Effector memory CD4-positive, alpha-beta T cell (primary cell): ENCODE data around the gene ARHGAP45.
A peak's percentile ranks its signal among the peaks of the same experiment; 100 is the strongest.
"Not testable (repeated sequence)": the region's sequence is repeated elsewhere in the genome, so short reads cannot be mapped to it uniquely, and the experiment has no call there.

Experiments used
- DNase-seq, 3 donors: peaks; one replicate each; pipeline ENCODE4 v3.0.0-alpha.2; 2020
- H3K27ac ChIP-seq: 2 replicates; pipeline ENCODE4 v1.7.0; 2013; ENCODE audit warnings: mild to moderate bottlenecking, low read length, moderate library complexity; ENCODE audit not compliant: insufficient read depth, poor library complexity, severe bottlenecking
- H3K27me3 ChIP-seq: replicated peaks from 2 replicates; pipeline ENCODE4 v1.7.0; 2013; ENCODE audit warnings: mild to moderate bottlenecking, low read length; ENCODE audit not compliant: insufficient read depth, control insufficient read depth, poor library complexity, severe bottlenecking
- H3K36me3 ChIP-seq: 2 replicates; pipeline ENCODE4 v1.7.0; 2013; ENCODE audit warnings: mild to moderate bottlenecking, low read length, moderate library complexity; ENCODE audit not compliant: control insufficient read depth, insufficient read depth
- H3K4me1 ChIP-seq: 2 replicates; pipeline ENCODE4 v1.7.0; 2013; ENCODE audit warnings: low read length, mild to moderate bottlenecking; ENCODE audit not compliant: control insufficient read depth, insufficient read depth, poor library complexity, severe bottlenecking
- H3K4me3 ChIP-seq: 2 replicates; pipeline ENCODE4 v1.7.0; 2013; ENCODE audit warnings: low read length, low read depth, mild to moderate bottlenecking; ENCODE audit not compliant: insufficient read depth, poor library complexity, severe bottlenecking
- H3K9me3 ChIP-seq: 2 replicates; pipeline ENCODE4 v1.7.0; 2013; ENCODE audit warnings: mild to moderate bottlenecking, low read length, moderate library complexity; ENCODE audit not compliant: control insufficient read depth

Gene ARHGAP45

DNA sequence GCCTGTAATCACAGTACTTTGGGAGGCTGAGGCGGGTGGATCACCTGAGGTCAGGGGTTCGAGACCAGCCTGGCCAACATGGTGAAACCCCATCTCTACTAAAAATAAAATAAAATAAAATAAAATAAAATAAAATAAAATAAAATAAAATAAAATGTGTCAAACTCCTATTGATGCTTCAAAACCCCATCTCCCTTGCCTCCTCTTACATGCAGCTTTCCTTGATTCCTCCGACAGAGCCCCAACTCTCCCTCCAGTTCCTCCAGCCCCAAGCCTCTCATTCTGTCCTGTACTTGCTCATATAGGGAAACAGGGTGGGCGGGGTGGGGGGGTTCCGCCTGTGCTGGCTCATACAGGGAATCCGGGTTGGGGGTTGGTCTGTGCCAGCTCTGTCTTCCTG is 41.9 kb upstream of the ARHGAP45 start:
- not testable (repeated sequence) for H3K9me3 ChIP-seq, H3K4me3 ChIP-seq, H3K27ac ChIP-seq, DNase-seq, H3K27me3 ChIP-seq, H3K36me3 ChIP-seq
- H3K4me1 ChIP-seq, result peaks cover 22% of the 10 kb centered on the region

DNA sequence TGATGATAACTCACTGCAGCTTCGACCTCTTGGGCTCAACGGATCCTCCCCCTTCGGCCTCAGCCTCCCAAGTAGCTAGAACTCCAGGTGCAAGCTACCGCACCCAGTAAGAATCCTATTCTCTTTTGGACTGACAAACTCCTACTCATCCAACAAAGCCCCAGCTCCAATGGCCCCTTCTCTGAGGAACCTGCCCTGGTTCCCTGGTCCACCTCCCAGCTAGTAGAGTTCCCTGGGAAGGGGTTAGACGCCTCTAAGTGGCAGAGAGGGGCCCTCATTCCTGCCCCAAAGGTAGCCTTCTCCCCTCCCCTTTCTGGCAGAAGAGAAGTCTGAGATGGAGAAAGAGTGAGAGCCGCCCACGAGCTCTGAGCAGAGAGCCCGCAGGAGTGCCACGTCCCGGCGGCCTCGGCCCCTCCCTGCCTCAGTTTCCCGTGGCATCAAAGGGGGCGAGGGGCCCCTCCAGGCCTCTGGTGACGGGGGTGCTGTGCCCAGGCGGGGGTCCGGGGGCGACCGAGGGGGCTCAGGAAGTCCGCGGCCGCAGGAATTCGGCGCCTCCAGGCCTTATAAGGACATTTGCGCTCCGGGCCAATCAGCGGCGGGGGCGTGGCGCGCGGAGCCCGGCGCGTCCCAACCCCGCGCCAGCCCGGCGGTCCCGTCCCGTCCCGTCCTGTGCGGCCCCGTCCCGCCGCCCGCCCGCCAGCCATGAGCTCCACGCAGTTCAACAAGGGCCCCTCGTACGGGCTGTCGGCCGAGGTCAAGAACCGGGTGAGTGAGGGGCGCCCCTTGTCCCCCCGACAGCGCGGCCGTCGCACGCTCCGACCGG is 40.8 kb upstream of the ARHGAP45 start, which contains the start of gene CNN2:
CNN2 (plus strand) TSS at position 649 of the 823 bp plus-strand sequence; CDS start at position 703, 54 bp downstream.
- Histone ChIP-seq H3K36me3 (no peaks in the 10 kb centered on the region), H3K27ac (peak within 1 kb of the TSS; percentile 84), H3K4me1 (peaks cover 29% of the 10 kb centered on the region), H3K27me3 (no peaks in the 10 kb centered on the region), H3K4me3 (peak within 1 kb of the TSS; percentile 96), H3K9me3 (no peaks in the 10 kb centered on the region)
- DNase-seq, result peak; percentile 43 to 62 (median 45)

DNA sequence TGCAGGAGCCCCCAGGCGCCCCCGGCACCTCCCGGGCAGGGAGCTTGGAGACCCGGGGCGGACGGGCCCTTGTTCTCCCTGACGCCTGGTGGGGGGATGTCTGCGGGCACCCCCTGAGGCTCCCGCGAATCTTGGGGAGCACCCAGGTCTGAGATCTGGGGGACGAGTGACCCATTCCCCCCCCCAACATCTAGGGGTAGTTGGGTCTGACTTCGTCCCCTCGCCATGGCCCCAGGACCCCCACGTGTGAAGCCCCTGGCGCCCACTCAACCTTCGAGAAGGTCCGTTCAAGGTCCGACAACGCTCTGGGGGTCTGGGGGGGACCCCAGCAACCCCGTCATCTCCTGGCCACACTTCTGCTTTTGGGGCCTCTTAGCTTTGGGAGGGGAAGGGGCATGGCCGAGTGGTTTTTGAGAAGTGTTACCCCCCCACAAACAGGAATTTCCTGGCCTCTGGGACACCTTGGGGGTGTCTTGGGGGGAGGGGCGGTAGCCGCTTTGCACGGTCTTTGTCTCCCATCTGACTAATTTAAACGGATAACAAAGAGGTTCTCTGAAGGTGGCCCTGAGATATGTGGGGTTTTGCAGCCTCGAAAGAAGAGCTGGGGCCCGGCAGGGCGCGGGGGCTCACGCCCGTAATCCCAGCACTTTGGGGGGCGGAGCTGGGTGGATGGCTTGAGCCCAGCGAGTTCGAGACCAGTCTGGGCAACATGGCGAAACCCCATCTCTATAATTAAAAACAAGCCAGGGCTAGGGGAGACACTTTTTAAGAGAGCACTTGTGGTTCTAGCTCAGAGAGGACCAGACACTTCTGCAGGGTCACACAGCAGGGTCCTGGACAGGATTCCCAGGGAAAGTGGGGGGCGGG is 40.0 kb upstream of the ARHGAP45 start:
- no peak for DNase-seq
- H3K27me3 ChIP-seq, result no peaks in the 10 kb centered on the region
- H3K4me1 ChIP-seq, result peaks cover 29% of the 10 kb centered on the region
- peak overlapping the region; percentile 96 for H3K4me3 ChIP-seq
- H3K36me3 ChIP-seq, result peaks cover 5% of the 10 kb centered on the region
- peak overlapping the region; percentile 84 for H3K27ac ChIP-seq
- no peaks in the 10 kb centered on the region for H3K9me3 ChIP-seq

DNA sequence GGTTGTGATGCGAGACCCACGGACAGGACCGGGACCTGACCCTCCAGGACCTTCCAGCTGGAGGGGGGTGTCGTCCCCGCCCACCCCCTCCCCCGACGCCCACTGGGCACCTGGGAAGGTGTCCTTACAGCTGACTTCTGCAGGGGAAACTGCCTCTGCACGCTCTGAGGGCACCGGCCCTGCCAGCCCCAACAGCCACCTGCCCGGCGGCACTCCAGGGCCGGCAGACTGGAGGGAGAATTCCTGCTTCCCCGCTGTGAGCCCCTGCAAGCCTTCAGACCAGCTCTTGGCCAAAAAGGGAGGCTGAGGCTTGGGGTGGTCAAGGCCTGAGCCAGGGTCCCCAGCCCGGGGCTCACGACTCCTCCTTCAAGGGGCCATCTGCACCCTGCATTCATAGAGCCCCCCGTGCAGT is 39.3 kb upstream of the ARHGAP45 start:
- Histone ChIP-seq H3K36me3 (peaks cover 11% of the 10 kb centered on the region), H3K4me1 (peaks cover 34% of the 10 kb centered on the region), H3K27me3 (no peaks in the 10 kb centered on the region), H3K4me3 (peak overlapping the region; percentile 96), H3K9me3 (no peaks in the 10 kb centered on the region), H3K27ac (peak overlapping the region; percentile 84)
- DNase-seq, result no peak

DNA sequence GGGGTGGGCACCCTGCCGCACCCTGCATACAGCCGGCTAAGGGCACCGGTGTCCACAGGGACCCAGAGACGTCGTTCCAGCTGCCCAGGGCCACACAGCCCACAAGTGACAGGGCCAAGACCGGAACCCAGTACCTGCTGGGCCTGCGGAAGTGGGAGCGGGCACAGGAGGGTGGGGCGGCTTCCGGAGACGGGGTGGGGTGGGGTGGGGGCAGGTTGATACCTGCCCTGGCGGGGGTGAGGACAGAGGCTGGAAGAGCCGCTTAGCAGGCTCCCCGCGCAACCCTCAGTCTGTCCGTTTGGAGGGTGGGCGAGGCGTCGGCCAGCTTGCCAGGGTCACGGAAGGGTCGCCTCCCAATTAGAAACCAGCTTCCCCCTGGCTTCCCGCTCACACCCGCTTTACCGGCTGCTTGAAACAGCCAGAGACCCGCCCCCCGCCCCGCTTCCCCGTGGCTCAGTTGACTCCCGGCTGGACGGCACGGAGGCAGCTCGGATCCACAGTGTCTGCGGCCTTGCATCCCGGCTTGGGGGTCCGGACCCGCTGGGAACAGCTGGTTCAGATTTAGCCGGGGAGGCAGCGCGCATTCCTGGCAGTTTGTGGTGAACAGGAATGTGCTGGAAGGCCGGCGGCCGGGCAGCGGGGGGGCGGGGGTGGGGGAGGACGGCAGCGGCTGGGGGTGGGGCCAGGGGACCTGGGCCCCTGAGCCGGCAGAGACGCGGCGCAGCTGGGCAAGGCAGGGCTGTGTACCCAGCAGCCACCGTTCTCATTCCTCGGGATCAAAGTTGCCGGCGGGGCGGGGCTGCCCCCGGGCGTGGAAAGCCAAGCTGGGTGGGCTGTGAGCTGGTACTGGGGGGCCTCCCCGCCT is 38.7 kb upstream of the ARHGAP45 start:
- peak; percentile 38 to 57 (median 42) for DNase-seq
- no peaks in the 10 kb centered on the region for H3K27me3 ChIP-seq
- peaks cover 34% of the 10 kb centered on the region for H3K4me1 ChIP-seq
- no peaks in the 10 kb centered on the region for H3K9me3 ChIP-seq
- peaks cover 16% of the 10 kb centered on the region for H3K36me3 ChIP-seq
- peak overlapping the region; percentile 96 for H3K4me3 ChIP-seq
- peak overlapping the region; percentile 84 for H3K27ac ChIP-seq

DNA sequence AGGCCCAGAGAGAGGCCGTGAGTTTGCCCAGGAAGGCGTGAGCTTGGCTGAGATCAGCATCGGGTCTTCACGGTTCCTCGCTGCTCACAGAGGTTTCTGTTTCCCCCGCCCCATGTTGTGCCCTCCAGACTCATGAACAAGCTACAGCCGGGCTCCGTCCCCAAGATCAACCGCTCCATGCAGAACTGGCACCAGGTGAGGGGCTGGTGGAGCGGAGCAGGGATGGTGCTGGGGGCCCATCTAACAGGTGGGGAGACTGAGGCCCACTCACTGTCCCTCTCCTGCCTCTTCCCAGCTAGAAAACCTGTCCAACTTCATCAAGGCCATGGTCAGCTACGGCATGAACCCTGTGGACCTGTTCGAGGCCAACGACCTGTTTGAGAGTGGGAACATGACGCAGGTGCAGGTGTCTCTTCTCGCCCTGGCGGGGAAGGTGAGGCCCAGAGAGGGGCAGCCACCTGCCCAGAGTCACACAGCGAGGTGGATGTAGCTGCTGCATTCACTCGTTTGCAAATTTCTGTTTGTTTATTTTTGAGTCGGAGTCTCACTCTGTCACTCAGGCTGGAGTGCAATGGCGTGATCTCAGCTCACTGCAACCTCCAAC is 34.6 kb upstream of the ARHGAP45 start:
- no peak overlapping the region for H3K27ac ChIP-seq
- no peak for DNase-seq
- H3K4me3 ChIP-seq, result no peak overlapping the region
- peaks cover 33% of the 10 kb centered on the region for H3K4me1 ChIP-seq
- no peaks in the 10 kb centered on the region for H3K27me3 ChIP-seq
- no peaks in the 10 kb centered on the region for H3K9me3 ChIP-seq
- peaks cover 27% of the 10 kb centered on the region for H3K36me3 ChIP-seq

DNA sequence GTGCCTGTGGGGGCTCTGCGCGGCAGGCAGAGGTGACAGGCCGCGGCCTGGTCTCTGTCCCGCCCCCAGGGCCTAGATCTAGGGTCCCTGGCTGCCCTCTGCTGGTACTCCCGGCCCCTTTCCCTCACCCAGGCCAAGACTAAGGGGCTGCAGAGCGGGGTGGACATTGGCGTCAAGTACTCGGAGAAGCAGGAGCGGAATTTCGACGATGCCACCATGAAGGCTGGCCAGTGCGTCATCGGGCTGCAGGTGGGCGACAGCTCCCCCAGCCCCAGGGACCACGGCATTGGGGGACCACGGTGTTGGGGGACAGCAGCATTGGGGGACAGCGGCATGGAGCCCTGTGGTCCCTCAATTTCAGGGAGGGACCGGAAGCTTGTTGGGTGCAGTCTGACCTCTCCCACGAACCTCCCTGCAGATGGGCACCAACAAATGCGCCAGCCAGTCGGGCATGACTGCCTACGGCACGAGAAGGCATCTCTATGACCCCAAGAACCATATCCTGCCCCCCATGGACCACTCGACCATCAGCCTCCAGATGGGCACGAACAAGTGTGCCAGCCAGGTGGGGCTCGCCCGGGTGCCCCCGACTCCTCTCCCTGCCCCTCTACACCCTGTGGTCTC is 30.9 kb upstream of the ARHGAP45 start:
- Histone ChIP-seq H3K36me3 (peaks cover 30% of the 10 kb centered on the region), H3K4me1 (peaks cover 37% of the 10 kb centered on the region), H3K9me3 (no peaks in the 10 kb centered on the region), H3K4me3 (no peak overlapping the region), H3K27me3 (no peaks in the 10 kb centered on the region), H3K27ac (no peak overlapping the region)
- no peak for DNase-seq

DNA sequence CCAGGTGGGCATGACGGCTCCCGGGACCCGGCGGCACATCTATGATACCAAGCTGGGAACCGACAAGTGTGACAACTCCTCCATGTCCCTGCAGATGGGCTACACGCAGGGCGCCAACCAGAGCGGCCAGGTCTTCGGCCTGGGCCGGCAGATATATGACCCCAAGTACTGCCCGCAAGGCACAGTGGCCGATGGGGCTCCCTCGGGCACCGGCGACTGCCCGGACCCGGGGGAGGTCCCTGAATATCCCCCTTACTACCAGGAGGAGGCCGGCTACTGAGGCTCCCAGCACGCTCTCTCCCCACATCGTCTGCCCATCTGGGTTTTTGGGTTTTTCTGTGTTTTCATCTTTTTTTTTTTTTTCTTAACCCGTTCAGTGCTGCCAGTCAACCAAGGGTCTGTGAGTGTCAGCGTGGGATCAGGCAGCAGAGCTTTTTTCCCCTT is 29.3 kb upstream of the ARHGAP45 start:
- no peak for DNase-seq
- peak overlapping the region; percentile 29 for H3K4me3 ChIP-seq
- no peaks in the 10 kb centered on the region for H3K27me3 ChIP-seq
- H3K27ac ChIP-seq, result peak overlapping the region; percentile 60
- no peaks in the 10 kb centered on the region for H3K9me3 ChIP-seq
- H3K4me1 ChIP-seq, result peaks cover 40% of the 10 kb centered on the region
- peaks cover 28% of the 10 kb centered on the region for H3K36me3 ChIP-seq
